T47D (cell line): ENCODE results near the gene FMO2.
"Not testable (repeated sequence)": the region's sequence is repeated elsewhere in the genome, so short reads cannot be mapped to it uniquely, and the experiment has no call there.

Experiments
- DNase-seq, 2 experiments: peaks; one replicate each; pipeline versions ENCODE4 v3.0.0 to v3.0.0-alpha.2; 2011 to 2012; ENCODE audit warnings: low read depth in 1 of 2, low spot score in 1 of 2
- JUND ChIP-seq: IDR thresholded peaks from 2 replicates; pipeline ENCODE4 v1.6.1; 2012; ENCODE audit warnings: low read depth
- in situ Hi-C: cut with HindIII; loops from 2 replicates; pipeline ENCODE4 v1.10.0; 2016; ENCODE audit warnings: low sequenced_read_pairs, low pct_unique_long_range_greater_than_20kb

FMO2 gene

DNA sequence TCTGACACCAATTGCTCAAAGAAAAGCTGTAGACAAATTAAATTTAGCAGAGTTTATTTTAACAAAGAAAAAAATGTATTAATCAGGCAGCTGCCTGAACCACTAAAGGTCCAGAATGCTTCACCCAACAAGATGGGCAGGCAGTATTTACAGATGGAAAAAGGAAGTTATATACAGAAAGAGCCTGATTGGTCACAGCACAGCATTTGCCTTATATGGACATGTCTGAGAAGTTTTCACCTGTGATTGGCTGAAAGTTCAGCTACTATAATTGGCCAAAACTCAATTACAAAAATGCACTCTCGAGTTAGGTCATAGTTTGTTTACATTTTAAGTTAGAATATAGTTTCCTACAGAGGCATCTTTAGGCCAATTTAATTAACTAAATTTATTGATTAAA, 48.1 kb downstream of the FMO2 start:
- TF ChIP-seq JUND = no peak
- in situ Hi-C loops = no loop called here
- DNase-seq = no peak

DNA sequence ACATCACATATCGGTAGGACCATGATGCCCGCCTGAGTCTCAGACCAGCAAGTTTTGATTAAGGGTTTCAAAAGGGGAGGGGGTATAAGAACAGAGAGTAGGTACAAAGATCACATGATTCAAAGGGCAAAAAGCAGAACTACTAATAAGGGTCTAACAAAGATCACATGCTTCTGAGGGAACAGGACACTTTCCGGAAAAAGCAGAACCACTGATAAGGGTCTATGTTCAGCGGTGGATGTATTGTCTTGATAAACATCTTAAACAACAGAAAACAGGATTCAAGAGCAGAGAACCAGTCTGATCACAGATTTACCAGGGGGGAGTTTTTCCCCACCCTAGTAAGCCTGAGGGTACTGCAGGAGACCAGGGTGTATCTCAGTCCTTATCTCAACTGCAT, 51.1 kb downstream of the FMO2 start:
- in situ Hi-C loops, DNase-seq: not testable (repeated sequence)

- in situ Hi-C loops = no loop called here
- TF ChIP-seq JUND = no peak
- DNase-seq = no peak
Measured at GRCh38 chr1:171243878-171244277, 58.8 kb downstream of the FMO2 start.

- DNase-seq = peak; percentile 76 to 80
- no peak for TF ChIP-seq JUND
- in situ Hi-C loops = no loop called here
Measured at GRCh38 chr1:171245458-171246064, 60.5 kb downstream of the FMO2 start.

DNA sequence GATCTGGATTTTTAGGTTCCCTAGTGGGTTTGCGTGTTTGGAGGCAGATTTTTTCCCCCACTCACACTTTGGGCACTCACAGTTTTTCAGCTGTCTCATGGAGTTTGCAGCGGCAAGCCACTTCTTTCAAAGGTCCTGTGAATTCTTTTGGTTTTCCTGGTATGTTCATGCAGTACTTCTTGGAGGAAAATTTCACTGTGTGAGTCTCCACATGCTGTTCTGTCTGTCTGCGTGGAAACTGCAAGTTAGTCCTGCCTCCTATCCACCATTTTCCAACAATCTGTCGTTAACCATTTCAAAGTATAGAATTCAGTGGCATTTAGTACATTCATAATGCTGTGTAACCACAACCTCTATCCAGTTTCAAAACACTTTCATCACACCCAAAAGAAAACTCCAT, 62.4 kb downstream of the FMO2 start:
- TF ChIP-seq JUND = no peak
- no peak for DNase-seq
- in situ Hi-C loops = no loop called here

- in situ Hi-C loops = no loop called here
- no peak for DNase-seq
- TF ChIP-seq JUND = no peak
Measured at GRCh38 chr1:171248302-171248701, 63.2 kb downstream of the FMO2 start, which contains the start of gene FMO1. Gene FMO1, plus strand, starts transcription at chr1:171248494. Its CDS starts 9,594 bp downstream, at chr1:171258088.

DNA sequence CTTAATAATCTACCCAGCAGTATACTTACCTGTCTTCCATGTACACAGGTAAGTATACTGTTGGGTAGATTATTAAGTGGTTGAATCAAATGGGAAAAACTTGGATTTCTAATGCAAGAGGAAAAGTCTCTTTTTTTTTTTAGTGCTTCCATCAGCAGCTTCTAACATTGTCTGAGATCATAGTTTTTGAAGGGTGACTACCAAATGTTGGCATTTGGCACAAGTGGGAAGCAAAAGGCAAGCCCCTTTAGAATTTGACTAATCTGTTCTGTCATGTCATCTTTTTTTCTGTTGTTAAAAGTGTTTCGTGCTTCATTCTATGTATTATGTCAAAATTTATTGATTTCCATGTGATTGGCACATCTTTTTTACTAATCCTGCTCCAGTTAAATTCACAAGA, 63.7 kb downstream of the FMO2 start:
- no peak for DNase-seq
- no peak for TF ChIP-seq JUND

DNA sequence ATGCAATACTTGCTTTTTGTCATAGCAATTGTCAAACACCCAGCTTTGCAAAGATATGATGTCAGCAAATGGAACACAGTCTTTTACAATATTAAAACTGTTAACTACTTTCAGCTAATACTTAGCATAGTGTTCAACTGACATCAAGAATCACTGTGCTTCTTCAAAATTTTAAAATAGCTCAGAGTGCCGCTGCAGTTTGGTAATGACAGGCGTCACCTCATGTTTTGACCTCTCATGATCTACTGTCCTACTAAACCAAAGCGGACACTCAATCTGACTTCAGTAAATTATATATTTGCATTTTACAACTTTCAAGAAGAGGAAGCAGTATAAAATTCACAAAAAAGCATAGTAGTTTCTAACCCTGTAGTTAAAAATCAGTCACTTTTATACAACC, 65.2 kb downstream of the FMO2 start:
- TF ChIP-seq JUND = no peak
- in situ Hi-C loops = no loop called here
- DNase-seq = no peak

More for the DNA sequence above, 63.7 kb downstream of the FMO2 start:
- in situ Hi-C loops = no loop called here

DNA sequence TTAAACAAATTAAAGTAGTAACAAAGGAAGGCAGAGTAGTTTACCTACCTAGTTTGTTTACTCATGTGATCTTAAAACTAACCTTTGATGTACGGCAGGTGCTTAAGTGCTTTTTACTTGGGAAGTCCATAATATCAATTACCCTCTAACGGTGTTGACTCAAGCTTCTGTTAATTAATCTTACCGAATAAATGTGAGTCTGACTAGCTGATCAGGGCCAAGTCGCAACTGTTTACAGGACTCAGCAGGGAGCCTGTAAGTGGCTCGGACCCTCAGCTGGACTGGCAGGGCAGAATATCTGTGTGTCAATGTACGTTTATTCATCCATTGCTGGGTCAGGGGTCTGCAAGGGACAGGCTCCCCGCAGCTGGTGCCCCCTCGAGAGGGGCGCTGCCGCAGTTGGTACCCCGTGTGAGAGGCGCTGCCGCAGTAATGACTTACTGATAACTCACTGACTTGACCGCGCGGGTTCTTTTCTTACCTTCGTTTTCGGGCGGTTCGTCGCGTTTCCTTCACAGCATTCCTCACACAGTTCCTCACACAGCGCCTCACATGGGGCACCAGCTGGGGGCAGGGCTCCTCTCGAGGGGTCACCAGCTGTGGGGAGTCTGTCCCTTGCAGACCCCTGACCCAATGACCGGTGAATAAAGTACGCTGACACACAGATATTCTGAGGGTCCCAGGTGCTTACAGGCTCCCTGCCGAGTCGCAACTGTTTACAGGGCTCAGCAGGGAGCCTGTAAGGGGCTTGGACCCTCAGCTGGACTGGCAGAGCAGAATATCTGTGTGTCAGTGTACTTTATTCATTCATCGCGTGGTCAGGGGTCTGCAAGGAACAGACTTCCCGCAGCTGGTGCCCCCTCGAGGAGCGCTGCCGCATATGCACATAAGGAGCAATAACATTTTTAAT, 66.2 kb downstream of the FMO2 start:
- in situ Hi-C loops = no loop called here
- DNase-seq = peak in 1 of 2 experiments; percentile 42
- no peak for TF ChIP-seq JUND

GRCh38 chr1:171251952-171252300, 66.8 kb downstream of the FMO2 start:
- DNase-seq = no peak
- in situ Hi-C loops = no loop called here
- no peak for TF ChIP-seq JUND

DNA sequence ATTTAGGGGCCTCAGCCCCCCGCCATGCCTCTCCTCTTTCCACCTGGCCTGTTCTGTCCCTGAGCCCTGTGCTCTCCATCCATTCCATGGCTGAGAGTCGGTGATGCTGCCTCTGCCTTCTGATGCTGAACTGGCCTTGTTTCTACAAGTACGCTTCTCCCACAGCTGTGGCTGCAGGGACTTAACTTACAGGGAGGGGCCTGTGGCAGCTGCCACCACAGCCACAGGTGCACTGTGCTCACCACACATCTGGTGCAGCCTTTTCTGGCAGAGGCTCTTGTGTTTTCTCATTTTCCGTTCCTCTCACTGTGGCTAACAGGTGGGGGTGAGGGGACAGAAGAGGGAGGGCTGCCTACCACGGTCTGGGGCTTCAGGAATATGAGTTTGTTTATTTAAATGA, 67.4 kb downstream of the FMO2 start:
- in situ Hi-C loops = no loop called here
- no peak for DNase-seq

GRCh38 chr1:171254859-171255258, 69.8 kb downstream of the FMO2 start:
- in situ Hi-C loops = no loop called here
- DNase-seq = no peak
- TF ChIP-seq JUND = no peak

More for the DNA sequence above, 67.4 kb downstream of the FMO2 start:
- TF ChIP-seq JUND = no peak

DNA sequence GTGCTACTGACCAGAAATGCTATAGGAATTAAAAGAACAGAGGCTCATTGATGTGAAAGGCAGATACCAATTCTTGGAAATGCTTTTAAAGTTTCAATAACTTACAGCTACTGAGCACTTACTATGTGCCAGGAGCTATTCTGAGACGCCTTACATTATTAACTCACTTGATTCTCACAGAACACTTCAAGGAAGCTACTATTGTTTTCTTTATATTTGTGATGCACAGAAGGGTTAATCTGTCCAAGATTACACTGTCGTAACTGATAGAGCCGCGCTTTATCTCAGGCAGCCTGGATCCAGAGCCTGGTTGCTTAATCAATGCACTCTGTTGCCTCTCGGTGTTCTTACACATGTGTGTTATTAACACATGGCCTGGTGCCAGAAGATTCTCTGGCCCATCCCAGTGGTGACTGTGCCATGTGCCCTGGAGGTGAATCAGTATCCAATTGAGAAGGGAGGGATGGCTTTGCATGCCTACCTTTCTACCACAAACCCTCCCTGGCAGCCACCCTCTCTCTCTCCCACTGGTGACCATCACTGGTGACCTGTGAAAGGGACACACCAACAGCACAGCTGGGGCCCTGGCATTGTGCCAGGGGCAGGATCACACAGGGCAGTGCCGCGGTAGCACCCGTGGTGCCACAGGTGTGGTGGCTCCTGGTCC, 72.0 kb downstream of the FMO2 start:
- in situ Hi-C loops = no loop called here
- no peak for DNase-seq

More for the DNA sequence above, 72.0 kb downstream of the FMO2 start:
- TF ChIP-seq JUND = no peak
